IMR-90 (cell line): ENCODE data around the gene BCAS1. TPM values are rescaled to one million over a fixed set of nuclear protein-coding genes. Genes with fewer than 3 reads are reported as not detected.

Source experiments
- ATAC-seq: fragments of 200-7000 bp; cut with Tn5 transposase; 2 replicates; pipeline ENCODE4 v1.9.1; 2020; ENCODE audit warnings: low read depth, mild to moderate bottlenecking, moderate library complexity
- BruUV-seq: library from RNA; stranded (reverse); fragments of 400-500 nt; replicated peaks from 2 replicates; lab custom pipeline; 2021; lab: Mats Ljungman, UMichigan
- CTCF ChIA-PET: fragments of 300-600 bp; formaldehyde crosslinking; extraction: SDS; loops from one replicate; lab custom pipeline; 2021; ENCODE audit warnings: antibody characterized with exemption; lab: Yijun Ruan, JAX
- POLR2A ChIA-PET: fragments of 300-600 bp; sonication (Branson Sonifier 250); formaldehyde crosslinking; loops from one replicate; lab custom pipeline; 2022; ENCODE audit warnings: antibody characterized with exemption; ENCODE audit not compliant: unreplicated experiment; lab: Charles Lee
- DNase-seq: peaks from one replicate; pipeline ENCODE4 v3.0.0; 2013
- H2AFZ ChIP-seq: replicated peaks from 2 replicates; pipeline ENCODE3; 2013; ENCODE audit warnings: low read length, mild to moderate bottlenecking; ENCODE audit not compliant: poor library complexity
- H2AK5ac ChIP-seq: 2 replicates; pipeline ENCODE4 v1.6.1; 2013; ENCODE audit warnings: low read depth, low read length, inconsistent platforms
- H2AK9ac ChIP-seq: replicated peaks from 2 replicates; pipeline ENCODE3; 2013; ENCODE audit warnings: mild to moderate bottlenecking, low read depth, low read length, moderate library complexity; ENCODE audit not compliant: poor library complexity
- H2BK120ac ChIP-seq: 2 replicates; pipeline ENCODE4 v1.6.1; 2013; ENCODE audit warnings: low read depth, low read length, inconsistent platforms
- H2BK15ac ChIP-seq: 3 replicates; pipeline ENCODE4 v1.6.1; 2013; ENCODE audit warnings: low read depth, low read length, inconsistent platforms
- H2BK20ac ChIP-seq: 2 replicates; pipeline ENCODE4 v1.6.1; 2013; ENCODE audit warnings: low read depth, mild to moderate bottlenecking, inconsistent platforms, low read length, moderate library complexity
- H2BK5ac ChIP-seq: 2 replicates; pipeline ENCODE4 v1.6.1; 2013; ENCODE audit warnings: mild to moderate bottlenecking, low read depth, low read length, inconsistent platforms; ENCODE audit not compliant: poor library complexity, severe bottlenecking
- H3K14ac ChIP-seq: replicated peaks from 2 replicates; pipeline ENCODE4 v1.6.1; 2013; ENCODE audit warnings: low read depth, low read length, inconsistent platforms
- H3K18ac ChIP-seq: 2 replicates; pipeline ENCODE4 v1.6.1; 2013; ENCODE audit warnings: low read depth, low read length, control low read depth
- H3K23ac ChIP-seq: 2 replicates; pipeline ENCODE4 v1.6.1; 2013; ENCODE audit warnings: low read depth, low read length, inconsistent platforms
- H3K27ac ChIP-seq: 2 replicates; pipeline ENCODE4 v1.5.1; 2013; ENCODE audit warnings: mild to moderate bottlenecking, control low read depth, low read length; ENCODE audit not compliant: insufficient read depth
- H3K27me3 ChIP-seq: 2 replicates; pipeline ENCODE4 v1.6.1; 2013; ENCODE audit warnings: low read length; ENCODE audit not compliant: control insufficient read depth, insufficient read depth
- H3K36me3 ChIP-seq: 2 replicates; pipeline ENCODE4 v1.6.1; 2013; ENCODE audit warnings: low read length, mixed read lengths; ENCODE audit not compliant: control insufficient read depth, insufficient read depth
- H3K4ac ChIP-seq: 2 replicates; pipeline ENCODE4 v1.6.1; 2013; ENCODE audit warnings: low read depth, low read length, inconsistent platforms
- H3K4me1 ChIP-seq: 2 replicates; pipeline ENCODE4 v1.6.1; 2013; ENCODE audit warnings: low read length, mixed read lengths; ENCODE audit not compliant: control insufficient read depth, insufficient read depth
- H3K4me2 ChIP-seq: 2 replicates; pipeline ENCODE4 v1.6.1; 2013; ENCODE audit warnings: low read depth, mild to moderate bottlenecking, control low read depth, low read length, moderate library complexity
- H3K4me3 ChIP-seq: 2 replicates; pipeline ENCODE4 v1.5.1; 2013; ENCODE audit warnings: low read depth, mild to moderate bottlenecking, control low read depth, low read length, moderate library complexity; ENCODE audit not compliant: insufficient read depth
- H3K56ac ChIP-seq: 2 replicates; pipeline ENCODE4 v1.6.1; 2013; ENCODE audit warnings: low read length, inconsistent platforms; ENCODE audit not compliant: insufficient read depth; ENCODE audit errors: extremely low read depth
- H3K79me1 ChIP-seq, 2 experiments: 2 replicates each; pipeline ENCODE4 v1.6.1; 2013; ENCODE audit warnings: low read length in 2 of 2, inconsistent platforms in 1 of 2, low read depth in 1 of 2
- H3K9ac ChIP-seq: 2 replicates; pipeline ENCODE4 v1.6.1; 2013; ENCODE audit warnings: low read depth, low read length, control low read depth
- H3K9me1 ChIP-seq: 2 replicates; pipeline ENCODE4 v1.6.1; 2013; ENCODE audit warnings: low read length, inconsistent platforms; ENCODE audit not compliant: insufficient read depth
- H3K9me3 ChIP-seq: 2 replicates; pipeline ENCODE4 v1.6.1; 2013; ENCODE audit warnings: low read length; ENCODE audit not compliant: control insufficient read depth, insufficient read depth
- H4K20me1 ChIP-seq: 2 replicates; pipeline ENCODE4 v1.6.1; 2013; ENCODE audit warnings: low read length, inconsistent platforms; ENCODE audit not compliant: insufficient read depth
- H4K5ac ChIP-seq: 2 replicates; pipeline ENCODE4 v1.6.1; 2013; ENCODE audit warnings: mild to moderate bottlenecking, low read depth, low read length, control low read depth
- H4K8ac ChIP-seq, 2 experiments: 2 replicates each; pipeline ENCODE4 v1.6.1; 2013; ENCODE audit warnings: low read depth in 2 of 2, low read length in 2 of 2, control low read depth in 1 of 2, inconsistent platforms in 1 of 2
- H4K91ac ChIP-seq: 2 replicates; pipeline ENCODE4 v1.6.1; 2013; ENCODE audit warnings: low read depth, low read length, inconsistent platforms; ENCODE audit not compliant: insufficient read depth
- BHLHE40 ChIP-seq: fragments of 150-350 bp; IDR thresholded peaks from 2 replicates; pipeline ENCODE4 v1.6.1; 2016; ENCODE audit warnings: mild to moderate bottlenecking, low read depth, low read length
- CEBPB ChIP-seq: IDR thresholded peaks from 2 replicates; pipeline ENCODE4 v1.6.1; 2012; ENCODE audit warnings: low read depth, low read length, improper control_type of control experiment
- CHD1 ChIP-seq: IDR thresholded peaks from 2 replicates; pipeline ENCODE4 v1.6.1; 2012; ENCODE audit warnings: low read depth, low read length, improper control_type of control experiment
- CTCF ChIP-seq: conservative IDR thresholded peaks from 2 replicates; pipeline ENCODE4 v1.5.1; 2012; ENCODE audit warnings: mild to moderate bottlenecking, low read depth, low read length, improper control_type of control experiment
- ELK1 ChIP-seq: fragments of 150-350 bp; IDR thresholded peaks from 2 replicates; pipeline ENCODE4 v1.6.1; 2016; ENCODE audit warnings: low read depth, mild to moderate bottlenecking, low read length, moderate library complexity, borderline replicate concordance
- MAZ ChIP-seq: IDR thresholded peaks from 2 replicates; pipeline ENCODE4 v1.6.1; 2012; ENCODE audit warnings: low read depth, mild to moderate bottlenecking, low read length, improper control_type of control experiment, moderate library complexity, borderline replicate concordance
- MXI1 ChIP-seq: IDR thresholded peaks from 2 replicates; pipeline ENCODE4 v1.6.1; 2012; ENCODE audit warnings: low read depth, mild to moderate bottlenecking, low read length, moderate library complexity, borderline replicate concordance
- NFE2L2 ChIP-seq: fragments of 150-350 bp; IDR thresholded peaks from 2 replicates; pipeline ENCODE4 v1.6.1; 2016; ENCODE audit warnings: low read depth, mild to moderate bottlenecking, low read length
- POLR2A ChIP-seq: IDR thresholded peaks from 2 replicates; pipeline ENCODE4 v1.6.1; 2012; ENCODE audit warnings: mild to moderate bottlenecking, low read depth, low read length
- RAD21 ChIP-seq: IDR thresholded peaks from 2 replicates; pipeline ENCODE4 v1.6.1; 2012; ENCODE audit warnings: low read length, improper control_type of control experiment
- RCOR1 ChIP-seq: IDR thresholded peaks from 2 replicates; pipeline ENCODE4 v1.6.1; 2012; ENCODE audit warnings: mild to moderate bottlenecking, low read length, improper control_type of control experiment; ENCODE audit not compliant: insufficient replicate concordance
- SMC3 ChIP-seq: fragments of 150-350 bp; IDR thresholded peaks from 2 replicates; pipeline ENCODE4 v1.6.1; 2016; ENCODE audit warnings: low read depth, mild to moderate bottlenecking, antibody characterized with exemption, low read length, moderate library complexity
- USF2 ChIP-seq: fragments of 150-350 bp; IDR thresholded peaks from 2 replicates; pipeline ENCODE4 v1.6.1; 2017; ENCODE audit warnings: mild to moderate bottlenecking, antibody characterized with exemption, low read length, low read depth
- WGBS, 2 experiments: methylation state at CpG; one replicate each; pipeline versions ENCODE4 v1.1.5 to v1.1.7; 2013; ENCODE audit warnings: missing lambda C conversion rate in 2 of 2; ENCODE audit not compliant: insufficient read length in 1 of 2; ENCODE audit errors: extremely low coverage in 2 of 2; 5-methylcytosine and 5-hydroxymethylcytosine counted together
- dilution Hi-C: fragments of 300-500 bp; cut with HindIII; formaldehyde crosslinking; loops from one replicate; pipeline ENCODE4 v1.14.3; 2018; ENCODE audit warnings: low sequenced_read_pairs; ENCODE audit not compliant: unreplicated experiment
- in situ Hi-C: fragments of 300-500 bp; cut with MboI; formaldehyde crosslinking; loops from 3 replicates; pipeline ENCODE4 v1.14.3; 2019; ENCODE audit warnings: low sequenced_read_pairs, inconsistent platforms, mixed read lengths
- intact Hi-C: fragments of 100-400 bp; cut with micrococcal nuclease; formaldehyde crosslinking; loops from 2 replicates; pipeline ENCODE4 v1.10.0; 2022
- polyA plus RNA-seq, 3 experiments: library from polyadenylated mRNA; depleted of rRNA; stranded (reverse); fragments of >200 nt; gene quantifications; 2 replicates each; pipeline ENCODE4 v1.2.3, GENCODE V29; 2012; ENCODE audit warnings: low replicate concordance in 1 of 3
- total RNA-seq: library from RNA; depleted of rRNA; stranded (reverse); fragments of >200 nt; gene quantifications from 2 replicates; pipeline ENCODE4 v1.2.3, GENCODE V29; 2012

BCAS1 gene
- total and polyA plus RNA-seq, 2 of the 4 experiments (the other 2 are of a cell fraction) = under 0.01 TPM; not detected in 1

- ATAC-seq = peak; percentile 66
- Histone ChIP-seq H3K36me3 (no peaks in the 10 kb centered on the region), H3K4me2 (peak overlapping the region; percentile 7; the same call in 1 of the 2 replicates), H2BK15ac (peak overlapping the region; percentile 51), H2AK5ac (peak overlapping the region; percentile 86), H3K9ac (no peak overlapping the region), H3K27ac (peak overlapping the region; percentile 39), H2AK9ac (peak overlapping the region; percentile 79), H3K79me1 (no peaks in the 10 kb centered on the region; a peak in 1 of 4 replicates), H3K4me1 (peaks cover 12% of the 10 kb centered on the region), H3K9me1 (peaks cover 12% of the 10 kb centered on the region; the same call in 1 of the 2 replicates), H2BK20ac (peak overlapping the region; percentile 89), H3K56ac (peak overlapping the region; percentile 46; the same call in 1 of the 2 replicates), H3K9me3 (no peaks in the 10 kb centered on the region), H3K4me3 (no peak overlapping the region), H3K4ac (peak overlapping the region; percentile 91), H2BK5ac (peak overlapping the region; percentile 83), H3K18ac (peak overlapping the region; percentile 38), H3K27me3 (no peaks in the 10 kb centered on the region), H4K91ac (peak overlapping the region; percentile 63), H4K8ac (peak overlapping the region; percentile 40 to 79; a peak in 3 of 4 replicates), H2BK120ac (peak overlapping the region; percentile 91), H2AFZ (peak overlapping the region; percentile 8), H4K20me1 (no peaks in the 10 kb centered on the region), H3K23ac (peak overlapping the region; percentile 25; the same call in 1 of the 2 replicates), H3K14ac (peak overlapping the region; percentile 82), H4K5ac (peak overlapping the region; percentile 50)
- intact Hi-C loops = no loop called here
- ChIA-PET POLR2A (no interaction called here), CTCF (interaction anchor here (0.6 to 2.6 kb wide), 2 partner anchors 16 to 30 kb away, joined by 3 to 13 read pairs; no protein-coding TSS in a partner anchor)
- dilution Hi-C loops = no loop called here
- no CpG with 5 or more reads among the region's 8 CpGs for WGBS, 2 experiments
- in situ Hi-C loops = no loop called here
- DNase-seq = peak; percentile 87
- BruUV-seq = no TSS peak
- TF ChIP-seq POLR2A (no peak), CHD1 (no peak), MXI1 (no peak), MAZ (no peak), RCOR1 (no peak), NFE2L2 (0 out of 2 replicates have a peak, but pooled peaks have one; percentile 10), CEBPB (peak; percentile 6; the same call in 1 of the 2 replicates), SMC3 (no peak), BHLHE40 (0 out of 2 replicates have a peak, but pooled peaks have one; percentile 26), ELK1 (no peak), RAD21 (no peak), USF2 (no peak), CTCF (no peak)
Measured at GRCh38 chr20:53899351-53900167, 170.8 kb downstream of the BCAS1 start.
